Thyroid gland (tissue), 4 donors: ENCODE measurements around the gene HK2.

Source experiments
- POLR2A ChIP-seq, 2 donors: fragments of 450-650 bp; IDR thresholded peaks; one replicate each; pipeline ENCODE4 v1.6.1; 2017; ENCODE audit warnings: antibody characterized with exemption in 2 of 2, mild to moderate bottlenecking in 2 of 2, moderate library complexity in 1 of 2
- TF ChIP-seq, protein P1 (sequence below), 6 experiments: fragments of 200-600 bp in 3 of 6; fragments of 450-650 bp in 3 of 6; sonication (generic) in 3 of 6; IDR thresholded peaks; one replicate each; pipeline ENCODE4 v1.5.1; 2016 to 2019; ENCODE audit warnings: antibody characterized with exemption in 6 of 6, mild to moderate bottlenecking in 2 of 6, inconsistent platforms in 1 of 6, moderate library complexity in 1 of 6

DNA sequence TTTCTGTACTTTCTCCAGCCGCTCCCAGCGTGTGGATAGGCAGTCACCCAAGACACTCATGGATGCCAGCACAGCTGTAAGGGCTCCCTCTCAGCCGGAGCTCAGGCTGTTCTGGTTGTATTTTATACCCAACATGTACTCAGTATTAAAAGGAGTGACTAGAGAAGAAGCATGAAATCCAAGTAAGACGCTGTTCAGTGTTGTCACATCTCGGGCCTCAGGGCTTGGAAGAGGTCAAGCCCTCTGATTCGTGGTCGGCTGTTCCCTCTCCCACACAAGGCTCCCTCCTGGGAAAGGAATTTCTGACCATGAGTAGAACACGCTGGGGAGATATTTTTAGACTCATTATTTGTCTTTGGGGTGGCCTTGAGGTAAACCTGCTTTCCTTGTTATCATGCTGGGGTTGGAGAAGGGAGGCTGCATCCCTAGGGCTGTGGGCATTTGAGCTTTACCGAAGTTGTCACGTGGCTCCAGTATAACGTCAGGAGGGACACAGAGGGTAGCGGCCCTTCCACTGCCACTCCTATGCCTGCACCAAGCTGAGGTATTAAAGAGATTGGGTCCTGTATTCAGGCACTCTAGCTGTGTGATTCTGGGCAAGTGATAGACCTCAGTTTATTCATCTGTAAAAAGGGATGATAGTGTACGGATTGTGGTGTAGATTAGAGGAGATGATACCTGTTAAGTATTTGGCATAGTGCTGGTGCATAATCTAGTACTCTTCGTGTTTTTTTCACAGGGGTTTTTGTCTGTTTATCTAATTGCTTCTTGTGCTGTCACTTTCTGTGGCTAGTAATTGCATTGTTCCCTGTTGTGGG is 34.1 kb downstream of the HK2 start:
- TF ChIP-seq, protein P1, sequence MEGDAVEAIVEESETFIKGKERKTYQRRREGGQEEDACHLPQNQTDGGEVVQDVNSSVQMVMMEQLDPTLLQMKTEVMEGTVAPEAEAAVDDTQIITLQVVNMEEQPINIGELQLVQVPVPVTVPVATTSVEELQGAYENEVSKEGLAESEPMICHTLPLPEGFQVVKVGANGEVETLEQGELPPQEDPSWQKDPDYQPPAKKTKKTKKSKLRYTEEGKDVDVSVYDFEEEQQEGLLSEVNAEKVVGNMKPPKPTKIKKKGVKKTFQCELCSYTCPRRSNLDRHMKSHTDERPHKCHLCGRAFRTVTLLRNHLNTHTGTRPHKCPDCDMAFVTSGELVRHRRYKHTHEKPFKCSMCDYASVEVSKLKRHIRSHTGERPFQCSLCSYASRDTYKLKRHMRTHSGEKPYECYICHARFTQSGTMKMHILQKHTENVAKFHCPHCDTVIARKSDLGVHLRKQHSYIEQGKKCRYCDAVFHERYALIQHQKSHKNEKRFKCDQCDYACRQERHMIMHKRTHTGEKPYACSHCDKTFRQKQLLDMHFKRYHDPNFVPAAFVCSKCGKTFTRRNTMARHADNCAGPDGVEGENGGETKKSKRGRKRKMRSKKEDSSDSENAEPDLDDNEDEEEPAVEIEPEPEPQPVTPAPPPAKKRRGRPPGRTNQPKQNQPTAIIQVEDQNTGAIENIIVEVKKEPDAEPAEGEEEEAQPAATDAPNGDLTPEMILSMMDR (IDR thresholded peaks at IDR 0.05) = no peak
- TF ChIP-seq POLR2A (IDR thresholded peaks at IDR 0.05) = no peak
